SU-DHL-6 (cell line): ENCODE measurements around the gene ITGB6.

Source experiments
- H2AFZ ChIP-seq: fragments of 200-600 bp; sonication (generic); 2 replicates; pipeline ENCODE4 v1.6.1; 2014; ENCODE audit warnings: low read depth, mild to moderate bottlenecking, moderate library complexity, mixed read lengths, antibody characterized with exemption, low read length; ENCODE audit not compliant: severe bottlenecking
- H3F3A ChIP-seq: fragments of 200-600 bp; shearing (Covaris generic); 2 replicates; pipeline ENCODE4 v1.6.0; 2016; ENCODE audit warnings: antibody characterized with exemption, mild to moderate bottlenecking; ENCODE audit not compliant: insufficient read depth
- H3K27ac ChIP-seq: fragments of 200-600 bp; sonication (generic); 2 replicates; pipeline ENCODE4 v1.5.1; 2016; ENCODE audit warnings: low read depth, mild to moderate bottlenecking, low read length, moderate library complexity, mixed read lengths
- H3K27me3 ChIP-seq: fragments of 200-600 bp; sonication (generic), shearing (Covaris generic); 2 replicates; pipeline ENCODE4 v1.6.0; 2014; ENCODE audit warnings: mild to moderate bottlenecking, low read length
- H3K36me3 ChIP-seq: fragments of 200-600 bp; sonication (generic); 2 replicates; pipeline ENCODE4 v1.6.1; 2014; ENCODE audit warnings: mild to moderate bottlenecking, low read length, mixed read lengths
- H3K4me2 ChIP-seq: fragments of 300-600, 200-600 bp; shearing (Covaris generic), sonication (generic); 2 replicates; pipeline ENCODE4 v1.6.0; 2014; ENCODE audit warnings: low read length, low read depth, mild to moderate bottlenecking; ENCODE audit not compliant: poor library complexity, severe bottlenecking
- H3K4me3 ChIP-seq: fragments of 200-600 bp; sonication (generic); 2 replicates; pipeline ENCODE4 v1.5.1; 2014; ENCODE audit warnings: antibody characterized with exemption, low read length, mild to moderate bottlenecking, mixed read lengths; ENCODE audit not compliant: insufficient read depth, poor library complexity, severe bottlenecking
- H3K79me2 ChIP-seq: fragments of 200-600 bp; sonication (generic); 2 replicates; pipeline ENCODE4 v1.6.1; 2014; ENCODE audit warnings: mild to moderate bottlenecking, low read length, moderate library complexity; ENCODE audit not compliant: insufficient read depth
- H3K9ac ChIP-seq: fragments of 200-600 bp; sonication (generic); 2 replicates; pipeline ENCODE4 v1.7.0; 2014; ENCODE audit warnings: mild to moderate bottlenecking, low read length
- H3K9me2 ChIP-seq: fragments of 200-600 bp; sonication (generic); replicated peaks from 2 replicates; pipeline ENCODE4 v1.6.1; 2014; ENCODE audit warnings: low read length; ENCODE audit not compliant: insufficient read depth
- H3K9me3 ChIP-seq: fragments of 200-600 bp; sonication (generic); 2 replicates; pipeline ENCODE4 v1.6.1; 2014; ENCODE audit warnings: low read length, mixed read lengths; ENCODE audit not compliant: insufficient read depth
- H4K20me1 ChIP-seq: fragments of 200-600 bp; sonication (generic); 2 replicates; pipeline ENCODE4 v1.6.1; 2014; ENCODE audit warnings: low read depth, mild to moderate bottlenecking, antibody characterized with exemption, low read length, moderate library complexity, mixed read lengths
- CTCF ChIP-seq: fragments of 200-600 bp; sonication (generic); IDR thresholded peaks from one replicate; pipeline ENCODE4 v1.5.1; 2017; ENCODE audit warnings: antibody characterized with exemption, mild to moderate bottlenecking, low read length, moderate library complexity; ENCODE audit not compliant: insufficient read depth, poor library complexity, severe bottlenecking
- EZH2phosphoT487 ChIP-seq: fragments of 200-600 bp; sonication (generic), shearing (Covaris generic); conservative IDR thresholded peaks from 2 replicates; pipeline ENCODE4 v1.6.1; 2018; ENCODE audit warnings: mild to moderate bottlenecking, antibody characterized with exemption, low read length, moderate library complexity, mixed read lengths

Gene ITGB6

DNA sequence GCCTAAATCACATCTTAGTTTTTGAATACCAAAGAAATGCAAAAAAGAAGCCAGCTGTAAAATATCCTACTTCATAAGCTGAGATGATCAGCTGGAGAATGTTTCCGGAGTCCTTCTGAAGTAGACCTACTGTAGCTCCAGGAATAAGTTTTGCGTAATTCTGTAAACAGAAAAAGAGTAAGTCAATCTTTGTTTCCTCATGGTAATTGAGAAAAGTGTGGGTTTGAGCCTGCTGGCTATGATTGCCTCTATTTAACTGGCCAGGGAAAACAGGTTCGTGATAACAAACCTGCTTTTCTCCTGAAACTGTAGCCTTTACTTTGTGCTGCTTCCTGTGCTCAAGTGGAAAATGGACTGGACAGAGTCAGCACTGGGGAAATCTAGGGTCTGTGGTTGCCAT, 58.2 kb downstream of the ITGB6 start:
- Histone ChIP-seq H3K4me2 (no peak overlapping the region), H3K79me2 (no peaks in the 10 kb centered on the region), H3K9me3 (no peaks in the 10 kb centered on the region), H3K9me2 (no peaks in the 10 kb centered on the region), H3K36me3 (no peaks in the 10 kb centered on the region), H3K9ac (no peak overlapping the region), H4K20me1 (no peaks in the 10 kb centered on the region), H3K27ac (no peak overlapping the region), H3K4me3 (no peak overlapping the region), H2AFZ (no peak overlapping the region), H3K27me3 (no peaks in the 10 kb centered on the region), H3F3A (no peaks in the 10 kb centered on the region)
- TF ChIP-seq CTCF: no peak
- TF ChIP-seq EZH2phosphoT487: no peak

DNA sequence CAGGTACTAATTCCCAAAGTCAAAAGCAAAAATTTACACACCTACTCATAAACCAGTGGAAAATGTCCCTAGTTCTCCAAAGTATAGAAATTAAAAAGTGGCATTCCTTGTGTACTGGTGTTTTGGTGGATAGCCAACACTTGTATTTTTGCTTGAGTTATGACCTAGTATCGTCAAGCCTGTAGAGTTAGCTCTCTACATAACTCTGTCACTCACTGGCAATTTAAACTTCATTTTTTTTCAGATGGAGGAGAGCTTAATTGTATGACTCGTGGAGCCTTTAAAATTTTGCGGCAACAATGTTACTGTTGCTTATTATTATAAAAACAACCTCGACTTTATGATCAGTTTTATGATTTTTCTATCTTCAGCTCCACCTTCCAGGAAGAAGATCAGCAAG, 58.7 kb downstream of the ITGB6 start:
- H4K20me1 ChIP-seq: no peaks in the 10 kb centered on the region
- TF ChIP-seq EZH2phosphoT487 (no peak), CTCF (no peak)
- no peaks in the 10 kb centered on the region for H3K9me2 ChIP-seq
- H3K27me3 ChIP-seq: no peaks in the 10 kb centered on the region
- H3K36me3 ChIP-seq: no peaks in the 10 kb centered on the region
- no peak overlapping the region for H3K4me2 ChIP-seq
- H2AFZ ChIP-seq: no peak overlapping the region
- no peak overlapping the region for H3K9ac ChIP-seq
- no peaks in the 10 kb centered on the region for H3K9me3 ChIP-seq
- no peaks in the 10 kb centered on the region for H3F3A ChIP-seq
- no peak overlapping the region for H3K4me3 ChIP-seq
- no peaks in the 10 kb centered on the region for H3K79me2 ChIP-seq
- no peak overlapping the region for H3K27ac ChIP-seq

DNA sequence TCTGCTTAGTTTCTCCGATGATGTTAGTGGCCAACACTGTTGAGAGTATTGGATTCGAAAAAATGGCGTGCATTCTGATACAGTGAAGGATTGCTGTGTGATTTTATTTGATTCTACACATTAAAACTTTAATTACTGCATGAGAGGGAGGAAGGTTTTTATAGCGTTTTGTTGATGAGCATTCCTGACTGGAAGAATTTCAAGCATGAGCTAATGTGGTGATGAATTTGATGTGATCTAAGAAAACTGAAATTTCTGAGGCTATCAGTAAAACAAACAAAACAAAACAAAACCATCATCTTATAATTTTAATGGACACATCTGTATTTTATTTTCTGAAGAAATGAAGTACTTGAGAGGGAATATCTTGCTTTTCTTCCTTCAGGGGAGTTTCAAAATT, 59.6 kb downstream of the ITGB6 start:
- H3K4me2 ChIP-seq: no peak overlapping the region
- H3K9me3 ChIP-seq: no peaks in the 10 kb centered on the region
- no peaks in the 10 kb centered on the region for H3K79me2 ChIP-seq
- no peaks in the 10 kb centered on the region for H3F3A ChIP-seq
- H3K27ac ChIP-seq: no peak overlapping the region
- no peak overlapping the region for H3K4me3 ChIP-seq
- no peak for TF ChIP-seq CTCF
- no peak for TF ChIP-seq EZH2phosphoT487
- H2AFZ ChIP-seq: no peak overlapping the region
- H4K20me1 ChIP-seq: no peaks in the 10 kb centered on the region
- no peak overlapping the region for H3K9ac ChIP-seq
- H3K27me3 ChIP-seq: no peaks in the 10 kb centered on the region
- H3K9me2 ChIP-seq: no peaks in the 10 kb centered on the region
- no peaks in the 10 kb centered on the region for H3K36me3 ChIP-seq

GRCh38 chr2:160139991-160140390, 60.1 kb downstream of the ITGB6 start:
- Histone ChIP-seq H3K4me3 (no peak overlapping the region), H2AFZ (no peak overlapping the region), H3K9me2 (no peaks in the 10 kb centered on the region), H4K20me1 (no peaks in the 10 kb centered on the region), H3K9ac (no peak overlapping the region), H3K4me2 (no peak overlapping the region), H3F3A (no peaks in the 10 kb centered on the region), H3K36me3 (no peaks in the 10 kb centered on the region), H3K27me3 (no peaks in the 10 kb centered on the region), H3K27ac (no peak overlapping the region), H3K79me2 (no peaks in the 10 kb centered on the region), H3K9me3 (no peaks in the 10 kb centered on the region)
- no peak for TF ChIP-seq EZH2phosphoT487
- no peak for TF ChIP-seq CTCF
